Mononuclear cell (primary cell): Measurements from ENCODE around the gene F5. TPM values are rescaled to one million over a fixed set of nuclear protein-coding genes. Genes with fewer than 3 reads are reported as not detected.

ENCODE experiments used
- H3K27me3 ChIP-seq: 2 replicates; pipeline ENCODE4 v1.6.0; 2011; ENCODE audit warnings: low read length, control low read depth; ENCODE audit not compliant: insufficient read depth
- H3K4me1 ChIP-seq: 2 replicates; pipeline ENCODE4 v1.5.1; 2011; ENCODE audit warnings: mild to moderate bottlenecking, low read length, control low read depth; ENCODE audit not compliant: insufficient read depth
- H3K4me3 ChIP-seq: 2 replicates; pipeline ENCODE4 v1.5.1; 2011; ENCODE audit warnings: mild to moderate bottlenecking, low read length, moderate library complexity
- H3K9me3 ChIP-seq: 2 replicates; pipeline ENCODE4 v1.5.1; 2011; ENCODE audit warnings: low read depth, mild to moderate bottlenecking, control low read depth, low read length
- total RNA-seq: library from RNA; depleted of rRNA; stranded (reverse); fragments of >200 nt; gene quantifications from one replicate; pipeline ENCODE4 v1.2.3, GENCODE V29; 2012

Gene F5
- total RNA-seq, 1 donor: 13.9 TPM

GRCh38 chr1:169468982-169469381 lies 117.3 kb downstream of the F5 start:
- Histone ChIP-seq H3K4me3 (no peak overlapping the region), H3K9me3 (no peaks in the 10 kb centered on the region), H3K4me1 (peaks cover 5% of the 10 kb centered on the region), H3K27me3 (no peaks in the 10 kb centered on the region)

GRCh38 chr1:169466259-169467230 lies 119.7 kb downstream of the F5 start:
- no peaks in the 10 kb centered on the region for H3K4me1 ChIP-seq
- no peaks in the 10 kb centered on the region for H3K27me3 ChIP-seq
- H3K9me3 ChIP-seq: no peaks in the 10 kb centered on the region
- no peak overlapping the region for H3K4me3 ChIP-seq

GRCh38 chr1:169465281-169465680 lies 121.0 kb downstream of the F5 start:
- H3K9me3 ChIP-seq: no peaks in the 10 kb centered on the region
- no peak overlapping the region for H3K4me3 ChIP-seq
- H3K27me3 ChIP-seq: no peaks in the 10 kb centered on the region
- H3K4me1 ChIP-seq: peaks cover 4% of the 10 kb centered on the region

Other genes starting within 250 kb of the F5 start
- 4.0 TPM for gene NME7, start 218.7 kb downstream of the F5 start, total RNA-seq
- 11.1 TPM for gene BLZF1, start 218.3 kb downstream of the F5 start, total RNA-seq
- not detected for gene CCDC181, start 159.0 kb downstream of the F5 start, total RNA-seq
- 7.0 TPM for gene SLC19A2, start 100.5 kb downstream of the F5 start, total RNA-seq
- gene SELP, start 43.6 kb upstream of the F5 start, total RNA-seq: 17.0 TPM
- 337 TPM for gene SELL, start 125.1 kb upstream of the F5 start, total RNA-seq
- not detected for gene SELE, start 147.6 kb upstream of the F5 start, total RNA-seq
- 6.4 TPM for gene METTL18, start 208.4 kb upstream of the F5 start, total RNA-seq